Hepatocyte (in vitro differentiated cells): ENCODE results near the gene ZNF398.

ENCODE experiments used
- EZH2 ChIP-seq: fragments of 200-600 bp; sonication (generic); IDR thresholded peaks from 2 replicates; pipeline ENCODE4 v1.6.1; 2016; ENCODE audit warnings: antibody characterized with exemption, mild to moderate bottlenecking, borderline replicate concordance
- EZH2phosphoT487 ChIP-seq: fragments of 200-600 bp; sonication (generic); IDR thresholded peaks from one replicate; pipeline ENCODE4 v1.6.1; 2018; ENCODE audit warnings: antibody characterized with exemption, mild to moderate bottlenecking, low read depth, moderate library complexity; ENCODE audit not compliant: unreplicated experiment, severe bottlenecking
- TF ChIP-seq, protein P1 (sequence below): fragments of 200-600 bp; sonication (generic); IDR thresholded peaks from 2 replicates; pipeline ENCODE4 v1.5.1; 2016; ENCODE audit warnings: antibody characterized with exemption, mild to moderate bottlenecking; ENCODE audit not compliant: poor library complexity

GRCh38 chr7:149156898-149157297 is 9.6 kb downstream of the ZNF398 start:
- TF ChIP-seq, protein P1, sequence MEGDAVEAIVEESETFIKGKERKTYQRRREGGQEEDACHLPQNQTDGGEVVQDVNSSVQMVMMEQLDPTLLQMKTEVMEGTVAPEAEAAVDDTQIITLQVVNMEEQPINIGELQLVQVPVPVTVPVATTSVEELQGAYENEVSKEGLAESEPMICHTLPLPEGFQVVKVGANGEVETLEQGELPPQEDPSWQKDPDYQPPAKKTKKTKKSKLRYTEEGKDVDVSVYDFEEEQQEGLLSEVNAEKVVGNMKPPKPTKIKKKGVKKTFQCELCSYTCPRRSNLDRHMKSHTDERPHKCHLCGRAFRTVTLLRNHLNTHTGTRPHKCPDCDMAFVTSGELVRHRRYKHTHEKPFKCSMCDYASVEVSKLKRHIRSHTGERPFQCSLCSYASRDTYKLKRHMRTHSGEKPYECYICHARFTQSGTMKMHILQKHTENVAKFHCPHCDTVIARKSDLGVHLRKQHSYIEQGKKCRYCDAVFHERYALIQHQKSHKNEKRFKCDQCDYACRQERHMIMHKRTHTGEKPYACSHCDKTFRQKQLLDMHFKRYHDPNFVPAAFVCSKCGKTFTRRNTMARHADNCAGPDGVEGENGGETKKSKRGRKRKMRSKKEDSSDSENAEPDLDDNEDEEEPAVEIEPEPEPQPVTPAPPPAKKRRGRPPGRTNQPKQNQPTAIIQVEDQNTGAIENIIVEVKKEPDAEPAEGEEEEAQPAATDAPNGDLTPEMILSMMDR = no peak
- no peak for TF ChIP-seq EZH2
- TF ChIP-seq EZH2phosphoT487 = no peak
